Kidney (tissue), 14 donors: Measurements from ENCODE around the gene MRPS24. TPM values are rescaled to one million over a fixed set of nuclear protein-coding genes. Genes with fewer than 3 reads are reported as not detected.

Experiments
- DNase-seq, 5 donors: peaks; one replicate each; pipeline ENCODE4 v3.0.0-alpha.2; 2013 to 2020
- FAIRE-seq: peaks from 2 replicates; lab custom pipeline; 2012; peaks lifted over from hg19 to GRCh38; lab: Jason Lieb, UNC
- H3K27ac ChIP-seq, 2 donors: one replicate each; pipeline ENCODE4 v1.7.0; 2013; ENCODE audit warnings: low read depth in 2 of 2, low read length in 2 of 2, inconsistent platforms in 1 of 2
- H3K27me3 ChIP-seq: one replicate; pipeline ENCODE4 v1.7.1; 2013; ENCODE audit warnings: low read length, inconsistent platforms; ENCODE audit not compliant: control insufficient read depth, insufficient read depth
- H3K36me3 ChIP-seq, 3 donors: one replicate each; pipeline versions ENCODE4 v1.7.0 to v1.7.1; 2013; ENCODE audit warnings: low read length in 3 of 3, control low read depth in 1 of 3, inconsistent platforms in 1 of 3; ENCODE audit not compliant: insufficient read depth in 3 of 3, control insufficient read depth in 2 of 3
- H3K4me1 ChIP-seq, 3 donors: one replicate each; pipeline versions ENCODE4 v1.7.0 to v1.7.1; 2013; ENCODE audit warnings: low read length in 3 of 3, inconsistent platforms in 1 of 3, low read depth in 1 of 3; ENCODE audit not compliant: control insufficient read depth in 2 of 3, insufficient read depth in 2 of 3
- H3K4me3 ChIP-seq, 3 donors: one replicate each; pipeline versions ENCODE4 v1.7.0 to v1.8.1; 2013; ENCODE audit warnings: low read length in 3 of 3, control low read depth in 1 of 3, inconsistent platforms in 1 of 3
- H3K9ac ChIP-seq, 3 donors: one replicate each; pipeline versions ENCODE4 v1.7.0 to v1.7.1; 2013; ENCODE audit warnings: low read length in 3 of 3, control low read depth in 1 of 3, inconsistent platforms in 1 of 3
- H3K9me3 ChIP-seq, 3 donors: one replicate each; pipeline versions ENCODE4 v1.7.0 to v1.7.1; 2013; ENCODE audit warnings: low read length in 3 of 3, control low read depth in 1 of 3, inconsistent platforms in 1 of 3; ENCODE audit not compliant: control insufficient read depth in 2 of 3, insufficient read depth in 1 of 3
- intact Hi-C: fragments of 100-400 bp; cut with DNase I; formaldehyde crosslinking; loops from one replicate; pipeline ENCODE4 v1.11.1; 2022
- polyA plus RNA-seq: library from polyadenylated mRNA; stranded (reverse); fragments of 350-450 nt; fragmentation: Illumina TruSeq; extraction: RNeasy Lipid Tissue Mini Kit (QIAGEN cat#74804); gene quantifications from one replicate; pipeline ENCODE4 v1.2.3, GENCODE V29; 2014; ENCODE audit warnings: low read depth, low replicate concordance; ENCODE audit not compliant: insufficient read depth
- total RNA-seq: library from RNA; stranded (reverse); fragmentation: NEBNext Ultra II Directional; extraction: Animal tissue kit (Norgen Biotek cat#: 25700); gene quantifications from one replicate; pipeline ENCODE4 v1.2.1, GENCODE V29; 2021
- TF ChIP-seq, protein P1 (sequence below): IDR thresholded peaks from 3 replicates; pipeline ENCODE4 v1.5.1; 2012; ENCODE audit warnings: mild to moderate bottlenecking, moderate library complexity, borderline replicate concordance; ENCODE audit not compliant: insufficient read depth; ENCODE audit errors: extremely low read depth
- donor health status: control.
- donor health status: control.
- donor health status: control.
- donor health status: control.
- donor health status: control.
- donor health status: DM: yes; HTN: yes; CAD: no.
- donor health status: Normal renal cell carcinoma (clear cell type).

MRPS24 gene
- total and polyA plus RNA-seq, 2 donors from 2014 or later: 71.2 to 276 TPM

DNA sequence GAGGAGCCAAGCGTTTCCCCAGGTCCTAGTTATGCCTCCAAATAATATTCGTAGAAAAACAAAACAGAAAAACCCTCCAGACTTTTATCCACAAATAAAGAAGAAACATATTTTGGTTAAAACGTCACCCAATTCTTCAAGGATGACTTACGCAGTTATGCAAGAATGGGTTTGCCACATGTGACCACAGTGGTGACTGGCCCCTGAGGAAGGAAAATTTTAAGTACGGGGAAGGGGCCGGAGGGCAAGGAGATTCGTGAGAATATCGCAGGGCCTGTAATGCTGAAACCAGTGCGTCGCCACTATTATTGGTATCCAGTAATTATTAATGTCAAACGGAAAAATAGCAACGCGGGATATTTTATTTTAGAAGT is 537 bp upstream of the MRPS24 start:
- Histone ChIP-seq H3K4me1 (peaks cover 0 to 8% (median 0%) of the 10 kb centered on the region in 3 donors), H3K27ac (peak overlapping the region; percentile 86 to 93), H3K9ac (peak overlapping the region; percentile 42 to 72 (median 71)), H3K36me3 (peaks cover 5 to 16% (median 6%) of the 10 kb centered on the region in 3 donors), H3K4me3 (peak overlapping the region; percentile 79 to 83 (median 81)), H3K9me3 (no peaks in the 10 kb centered on the region), H3K27me3 (no peaks in the 10 kb centered on the region)
- intact Hi-C loops: no loop called here
- DNase-seq (peak in 3 of 5 donors; percentile 22 to 60 (median 56)), FAIRE-seq (no peak)
- TF ChIP-seq, protein P1, sequence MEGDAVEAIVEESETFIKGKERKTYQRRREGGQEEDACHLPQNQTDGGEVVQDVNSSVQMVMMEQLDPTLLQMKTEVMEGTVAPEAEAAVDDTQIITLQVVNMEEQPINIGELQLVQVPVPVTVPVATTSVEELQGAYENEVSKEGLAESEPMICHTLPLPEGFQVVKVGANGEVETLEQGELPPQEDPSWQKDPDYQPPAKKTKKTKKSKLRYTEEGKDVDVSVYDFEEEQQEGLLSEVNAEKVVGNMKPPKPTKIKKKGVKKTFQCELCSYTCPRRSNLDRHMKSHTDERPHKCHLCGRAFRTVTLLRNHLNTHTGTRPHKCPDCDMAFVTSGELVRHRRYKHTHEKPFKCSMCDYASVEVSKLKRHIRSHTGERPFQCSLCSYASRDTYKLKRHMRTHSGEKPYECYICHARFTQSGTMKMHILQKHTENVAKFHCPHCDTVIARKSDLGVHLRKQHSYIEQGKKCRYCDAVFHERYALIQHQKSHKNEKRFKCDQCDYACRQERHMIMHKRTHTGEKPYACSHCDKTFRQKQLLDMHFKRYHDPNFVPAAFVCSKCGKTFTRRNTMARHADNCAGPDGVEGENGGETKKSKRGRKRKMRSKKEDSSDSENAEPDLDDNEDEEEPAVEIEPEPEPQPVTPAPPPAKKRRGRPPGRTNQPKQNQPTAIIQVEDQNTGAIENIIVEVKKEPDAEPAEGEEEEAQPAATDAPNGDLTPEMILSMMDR: no peak

DNA sequence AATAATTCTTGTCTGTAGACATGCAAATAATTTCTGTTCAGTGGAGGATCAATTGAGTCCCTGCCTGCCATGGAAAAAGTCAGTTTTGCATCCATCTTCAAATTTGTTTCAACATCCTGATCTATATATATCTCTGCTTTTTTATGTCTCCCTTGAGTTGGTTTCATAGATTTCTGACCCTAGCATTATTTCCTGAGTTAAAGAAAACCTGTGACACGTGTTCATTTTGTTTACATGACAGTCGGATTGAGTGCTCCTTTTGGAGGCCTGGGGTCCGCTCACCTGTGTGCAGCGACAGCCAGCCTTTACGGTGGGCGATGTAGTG is 674 bp downstream of the MRPS24 start:
- DNase-seq (peak in 1 of 5 donors; percentile 38), FAIRE-seq (no peak)
- Histone ChIP-seq H3K4me1 (peaks cover 0 to 8% (median 0%) of the 10 kb centered on the region in 3 donors), H3K4me3 (peak overlapping the region; percentile 61 to 83 (median 79)), H3K9me3 (no peaks in the 10 kb centered on the region), H3K27ac (peak overlapping the region; percentile 32 to 55), H3K36me3 (peaks cover 5 to 12% (median 6%) of the 10 kb centered on the region in 3 donors), H3K9ac (peak overlapping the region; percentile 67 to 84 (median 77)), H3K27me3 (no peaks in the 10 kb centered on the region)
- TF ChIP-seq, protein P1: no peak
- intact Hi-C loops: no loop called here

DNA sequence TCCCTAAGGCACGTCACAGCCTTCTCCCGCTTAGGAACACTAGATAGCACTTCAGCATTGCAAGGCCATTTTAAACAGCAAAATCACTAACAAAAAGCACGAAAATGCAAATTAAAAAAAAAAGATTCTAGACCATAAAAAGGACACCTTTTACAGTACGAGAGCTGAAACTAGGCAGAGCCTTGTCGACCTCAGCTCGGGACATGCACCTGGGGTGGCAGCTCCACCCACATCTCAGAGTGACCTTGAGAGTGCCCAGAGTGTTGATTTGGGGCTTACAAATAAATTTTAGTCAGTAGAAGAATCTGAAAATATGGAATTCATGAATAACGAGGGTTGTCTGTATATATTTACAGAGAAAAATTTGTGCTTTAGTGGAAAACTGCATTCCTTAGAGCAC is 1.1 kb downstream of the MRPS24 start:
- TF ChIP-seq, protein P1: no peak
- Histone ChIP-seq H3K27ac (peak overlapping the region in 1 of 2 donors; percentile 55), H3K4me3 (peak overlapping the region; percentile 61 to 83 (median 79)), H3K36me3 (peaks cover 5 to 12% (median 6%) of the 10 kb centered on the region in 3 donors), H3K9ac (peak overlapping the region in 2 of 3 donors; percentile 67 to 77), H3K9me3 (no peaks in the 10 kb centered on the region), H3K4me1 (peaks cover 0 to 8% (median 0%) of the 10 kb centered on the region in 3 donors), H3K27me3 (no peaks in the 10 kb centered on the region)
- DNase-seq: no peak
- FAIRE-seq: no peak
- intact Hi-C loops: no loop called here

DNA sequence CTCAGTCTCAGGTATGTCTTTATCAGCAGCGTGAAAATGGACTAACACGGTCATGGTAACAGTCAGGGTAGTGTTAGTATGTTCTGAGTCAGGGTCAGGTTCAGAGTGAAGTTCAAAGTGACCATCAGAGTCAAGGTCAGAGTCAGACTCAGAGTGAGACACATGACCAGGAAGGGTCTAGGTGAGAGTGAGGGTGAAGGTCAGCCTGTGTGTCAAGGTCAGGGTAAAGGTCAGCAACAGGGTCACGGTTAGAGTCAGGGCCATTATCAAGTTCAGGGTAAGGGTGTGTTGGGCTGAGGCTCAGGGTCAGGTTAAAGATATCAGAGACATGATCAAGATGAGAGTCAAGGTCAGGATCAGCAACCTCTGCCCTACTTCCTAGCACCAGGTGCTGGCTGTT is 4.0 kb downstream of the MRPS24 start:
- DNase-seq (no peak), FAIRE-seq (no peak)
- Histone ChIP-seq H3K4me3 (no peak overlapping the region), H3K9me3 (no peaks in the 10 kb centered on the region), H3K27ac (no peak overlapping the region), H3K36me3 (peaks cover 5 to 12% (median 6%) of the 10 kb centered on the region in 3 donors), H3K9ac (no peak overlapping the region), H3K27me3 (no peaks in the 10 kb centered on the region), H3K4me1 (peaks cover 0 to 8% (median 0%) of the 10 kb centered on the region in 3 donors)
- TF ChIP-seq, protein P1: no peak
- intact Hi-C loops: no loop called here
